NCI-H1930 (cell line): Measurements from ENCODE around the gene TSPAN3.

Source experiments
- DNase-seq, 2 experiments: peaks; one replicate each; lab custom pipeline; 2025; lab: John Stamatoyannopoulos, UW

The TSPAN3 gene

GRCh38 chr15:77033729-77034671 is 36.9 kb downstream of the TSPAN3 start:
- no peak for DNase-seq

GRCh38 chr15:77033417-77033728 is 37.5 kb downstream of the TSPAN3 start:
- no peak for DNase-seq

GRCh38 chr15:77032647-77033416 is 38.1 kb downstream of the TSPAN3 start:
- no peak for DNase-seq

DNA sequence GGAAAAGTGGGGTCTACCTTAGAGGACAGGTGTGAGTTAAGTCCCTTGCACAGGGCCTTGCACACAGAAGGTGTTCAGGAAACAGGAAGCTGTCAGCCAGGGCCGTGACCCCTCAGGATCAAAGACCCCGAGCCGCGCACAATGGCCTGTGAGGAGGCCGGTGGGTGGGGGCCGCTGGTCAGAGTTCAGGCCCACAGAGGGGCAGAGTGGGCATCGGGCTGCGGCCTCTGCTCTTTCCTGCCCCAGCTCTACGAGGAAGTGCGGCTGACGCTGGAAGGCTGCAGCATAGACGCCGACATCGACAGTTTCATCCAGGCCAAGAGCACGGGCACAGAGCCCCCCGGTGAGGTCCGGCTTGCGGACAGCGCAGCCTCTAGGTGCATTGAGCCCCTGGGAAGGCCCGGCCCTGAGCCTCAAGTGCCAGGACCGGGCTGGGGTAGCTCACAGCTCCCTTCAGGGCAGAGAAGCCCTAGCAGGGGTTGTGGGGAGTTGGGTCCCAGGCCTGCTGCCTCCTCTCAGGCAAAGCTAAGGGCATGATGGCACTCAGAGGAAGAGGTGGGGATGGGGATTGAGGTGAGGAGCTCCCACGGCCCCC is 38.8 kb downstream of the TSPAN3 start:
- no peak for DNase-seq

DNA sequence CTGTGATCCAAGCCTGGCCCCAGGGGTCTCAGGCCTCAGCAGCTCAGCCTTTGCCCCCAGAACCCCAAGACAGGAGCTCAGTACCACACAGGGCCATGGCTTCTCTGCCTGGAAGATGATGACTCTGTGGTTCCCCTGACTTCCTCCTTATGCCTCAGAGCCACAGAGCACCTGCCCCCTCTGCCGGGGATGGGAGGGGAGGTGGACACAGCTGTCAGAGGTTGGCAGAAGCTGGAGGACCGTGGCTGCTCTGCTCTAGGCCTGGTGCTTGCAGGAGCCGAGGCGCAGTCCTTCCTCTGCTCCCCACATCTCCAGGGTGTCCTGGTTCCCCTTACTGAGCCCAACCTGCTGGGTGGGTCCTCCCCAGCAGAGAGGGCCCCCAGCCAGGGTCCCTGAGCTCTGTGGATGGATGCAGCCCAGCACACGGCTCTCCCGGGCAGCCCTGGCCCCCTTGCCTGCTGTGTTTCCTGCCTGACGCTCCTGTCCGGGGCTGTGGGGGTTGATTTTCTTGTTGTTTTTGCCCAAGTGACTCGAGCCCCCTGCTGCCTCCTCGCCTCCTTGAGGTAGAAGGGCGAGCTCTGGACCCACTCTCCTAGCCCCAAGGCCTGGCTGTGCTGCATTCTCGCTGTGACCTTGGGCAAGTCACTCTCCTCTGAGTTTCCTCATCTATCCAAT is 39.4 kb downstream of the TSPAN3 start:
- DNase-seq, result no peak

GRCh38 chr15:77030928-77031375 is 40.0 kb downstream of the TSPAN3 start:
- no peak for DNase-seq

GRCh38 chr15:77030048-77030927 is 40.6 kb downstream of the TSPAN3 start:
- DNase-seq, result no peak

GRCh38 chr15:77029166-77030047 is 41.5 kb downstream of the TSPAN3 start:
- DNase-seq, result no peak

DNA sequence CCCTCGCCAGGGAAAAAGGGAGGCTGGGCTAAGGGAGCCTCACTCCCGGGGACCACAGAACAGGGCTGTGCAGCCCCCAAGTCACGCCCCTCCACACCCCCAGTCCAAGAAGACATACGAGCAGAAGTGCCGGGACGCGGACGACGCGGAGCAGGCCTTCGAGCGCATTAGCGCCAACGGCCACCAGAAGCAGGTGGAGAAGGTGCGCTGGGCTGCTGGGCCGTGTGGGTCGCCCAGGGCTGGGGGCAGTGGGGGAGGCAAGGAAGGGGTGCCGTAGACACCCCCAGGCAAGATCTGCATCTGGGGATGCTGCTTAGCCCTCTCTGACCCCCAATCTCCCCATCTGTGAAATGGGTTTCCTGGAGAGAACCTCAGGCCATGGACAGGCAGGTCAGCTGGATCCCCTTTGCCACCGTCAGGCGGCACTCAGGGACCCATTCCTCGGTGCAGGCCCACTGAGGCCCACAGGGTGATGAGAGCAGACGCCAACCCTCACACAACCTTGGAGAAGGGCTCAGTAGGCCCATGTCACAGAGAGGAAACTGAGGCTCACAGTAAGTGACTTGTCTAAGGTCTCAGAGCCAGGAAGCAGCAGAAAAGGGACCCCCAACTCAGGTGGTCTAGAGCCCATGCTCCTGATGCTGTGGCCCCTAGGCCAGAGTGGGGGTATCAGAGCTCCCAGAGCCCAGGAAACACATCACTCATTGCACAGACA is 42.3 kb downstream of the TSPAN3 start:
- no peak for DNase-seq

DNA sequence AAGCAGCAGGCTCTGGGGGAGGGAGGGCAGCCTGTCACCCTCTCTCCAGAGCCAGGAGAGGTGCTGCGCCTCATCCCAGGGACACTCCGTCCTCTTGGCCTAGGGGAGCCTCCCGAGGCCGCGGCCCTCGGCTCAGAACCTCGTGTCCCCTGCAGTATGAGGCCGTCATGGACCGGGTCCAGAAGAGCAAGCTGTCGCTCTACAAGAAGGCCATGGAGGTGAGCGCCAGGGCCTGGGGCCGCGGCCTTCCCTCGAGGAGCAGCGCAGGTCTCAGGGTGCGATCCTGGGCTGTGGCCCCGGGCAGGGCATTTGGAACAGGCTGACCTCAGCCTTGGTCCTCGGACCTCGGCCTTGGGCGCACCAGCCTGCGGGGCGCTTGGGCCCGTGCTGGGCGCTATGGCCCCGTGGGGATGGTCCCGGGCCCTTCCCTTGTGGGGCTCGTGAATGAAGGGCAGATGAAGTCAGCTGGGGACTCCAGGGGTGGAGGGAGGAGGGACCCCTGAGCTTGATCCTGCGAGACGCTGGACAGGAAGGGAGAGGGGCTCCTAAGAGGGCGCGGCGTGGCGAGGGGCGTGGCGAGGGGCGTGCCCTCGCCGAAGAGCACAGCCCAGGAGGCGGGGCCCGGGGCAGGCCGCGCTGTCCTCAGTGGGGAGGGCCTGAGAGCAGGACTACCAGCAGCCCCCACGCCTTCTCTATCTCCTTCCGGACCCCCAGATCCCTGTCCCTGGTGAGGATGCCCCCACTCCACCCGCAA is 43.0 kb downstream of the TSPAN3 start:
- no peak for DNase-seq

DNA sequence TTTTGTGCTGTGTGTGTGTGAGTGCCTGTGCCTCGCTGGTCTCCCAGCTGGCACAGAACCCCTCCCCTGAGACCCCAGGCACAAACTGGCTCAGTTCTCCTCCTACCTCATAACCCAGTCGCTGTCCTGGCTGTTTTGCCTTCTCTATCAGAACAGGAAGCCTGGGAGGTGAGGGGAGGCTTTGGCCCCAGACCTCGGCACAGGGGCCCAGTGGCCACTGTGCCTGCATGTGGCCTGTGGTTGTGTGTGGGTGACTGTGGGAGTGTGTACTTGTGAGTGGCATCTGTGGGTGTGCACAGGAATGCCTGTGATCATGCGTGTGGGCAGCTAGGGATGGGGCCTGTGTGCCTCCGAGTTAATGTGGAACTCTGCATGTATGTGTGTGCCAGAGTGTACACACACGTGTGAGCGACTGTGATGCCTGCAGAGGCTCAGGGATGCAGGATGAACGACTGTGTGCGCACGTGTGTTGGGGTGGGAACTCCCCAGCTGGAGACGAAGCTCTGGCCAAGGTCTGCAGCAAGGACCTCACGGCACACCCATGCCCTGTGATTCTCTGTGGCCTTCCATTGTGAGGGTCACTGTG is 43.7 kb downstream of the TSPAN3 start:
- no peak for DNase-seq

DNA sequence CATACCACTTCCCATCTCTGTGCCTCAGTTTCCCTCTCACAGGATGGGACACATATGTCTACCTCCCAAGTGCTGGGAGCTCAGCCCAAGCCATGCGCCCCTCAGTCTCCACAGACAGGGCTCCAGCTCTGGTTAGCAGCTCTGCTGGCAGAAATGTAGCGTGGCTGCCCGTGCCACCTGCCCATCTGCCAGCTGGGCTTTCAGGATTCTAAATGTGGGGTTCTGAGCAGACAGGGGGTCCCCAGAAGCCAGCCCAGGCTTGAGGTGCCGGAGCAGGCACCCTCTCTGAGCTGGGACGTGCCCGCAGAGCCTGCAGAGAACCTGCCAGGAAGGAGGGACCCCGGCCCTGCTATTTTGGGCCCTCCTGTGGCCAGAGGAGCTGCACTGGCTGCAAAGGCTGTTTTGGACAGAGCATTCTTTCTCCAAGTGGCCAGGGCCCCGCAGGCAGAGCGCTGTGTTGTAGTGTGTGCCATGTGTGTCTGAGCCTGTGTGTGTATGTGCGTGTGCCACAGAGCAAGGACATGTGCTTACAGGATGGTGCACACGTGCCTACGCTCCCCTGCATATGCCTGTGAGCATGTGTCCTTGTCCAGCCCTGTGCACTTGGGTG is 44.3 kb downstream of the TSPAN3 start:
- DNase-seq, result no peak

DNA sequence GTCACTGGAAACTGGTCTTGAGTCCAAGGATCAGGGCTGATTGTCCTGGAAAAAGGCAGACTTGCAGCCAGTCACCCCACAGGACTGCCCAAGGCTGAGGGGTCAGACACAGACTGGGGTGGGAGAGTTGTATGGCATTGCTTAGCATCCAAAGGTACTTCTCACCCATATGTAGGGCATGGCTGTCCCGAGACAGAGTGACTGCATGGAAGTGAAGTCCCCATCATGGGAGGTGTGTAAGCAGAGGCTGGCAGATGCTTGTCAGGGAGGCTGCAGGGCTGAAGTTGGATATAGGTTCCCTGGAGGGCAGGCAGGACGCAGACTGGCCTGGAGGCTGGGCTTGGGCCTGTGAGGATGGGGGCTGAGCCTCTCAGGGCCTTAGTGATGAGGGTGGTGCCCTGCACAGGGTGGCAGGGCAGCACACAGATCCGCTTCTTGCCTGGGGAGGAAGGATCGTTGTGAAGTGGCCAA is 44.9 kb downstream of the TSPAN3 start:
- DNase-seq, result no peak

DNA sequence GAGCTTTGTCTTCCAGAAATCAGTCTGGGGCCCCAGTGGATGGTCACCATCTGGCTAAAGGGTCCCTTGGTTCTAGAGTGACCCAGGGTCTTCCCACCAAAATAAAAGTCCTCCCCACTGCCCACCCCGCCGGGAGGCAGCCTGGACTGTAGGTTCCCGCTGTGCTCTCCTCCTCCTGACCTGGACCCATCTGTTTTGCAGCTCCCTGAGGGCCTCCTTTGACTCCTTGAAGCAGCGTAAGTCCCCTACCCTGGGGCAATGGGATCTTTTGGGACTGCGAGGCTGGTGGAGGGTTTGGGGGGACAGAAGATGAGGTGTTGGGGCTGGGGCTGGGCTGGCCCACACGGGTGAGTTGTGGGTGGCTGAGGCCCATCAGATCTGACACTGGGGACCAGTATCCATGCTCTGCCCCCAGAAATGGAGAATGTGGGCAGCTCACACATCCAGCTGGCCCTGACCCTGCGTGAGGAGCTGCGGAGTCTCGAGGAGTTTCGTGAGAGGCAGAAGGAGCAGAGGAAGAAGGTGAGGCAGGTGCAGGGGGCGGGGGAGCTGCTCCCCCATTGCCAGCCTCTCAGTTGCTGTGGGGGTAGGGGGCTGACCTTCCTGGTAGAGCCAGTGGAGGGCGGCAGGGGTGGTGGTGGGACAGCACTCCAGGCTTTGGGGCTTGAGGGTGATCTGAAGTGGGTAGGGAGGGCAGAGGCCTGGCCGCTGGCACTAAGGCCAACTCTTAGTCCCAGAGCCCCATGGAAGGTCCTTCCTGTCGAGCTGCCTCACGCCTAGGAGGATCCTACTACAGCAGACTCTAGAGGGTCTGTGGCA is 45.6 kb downstream of the TSPAN3 start:
- no peak for DNase-seq

DNA sequence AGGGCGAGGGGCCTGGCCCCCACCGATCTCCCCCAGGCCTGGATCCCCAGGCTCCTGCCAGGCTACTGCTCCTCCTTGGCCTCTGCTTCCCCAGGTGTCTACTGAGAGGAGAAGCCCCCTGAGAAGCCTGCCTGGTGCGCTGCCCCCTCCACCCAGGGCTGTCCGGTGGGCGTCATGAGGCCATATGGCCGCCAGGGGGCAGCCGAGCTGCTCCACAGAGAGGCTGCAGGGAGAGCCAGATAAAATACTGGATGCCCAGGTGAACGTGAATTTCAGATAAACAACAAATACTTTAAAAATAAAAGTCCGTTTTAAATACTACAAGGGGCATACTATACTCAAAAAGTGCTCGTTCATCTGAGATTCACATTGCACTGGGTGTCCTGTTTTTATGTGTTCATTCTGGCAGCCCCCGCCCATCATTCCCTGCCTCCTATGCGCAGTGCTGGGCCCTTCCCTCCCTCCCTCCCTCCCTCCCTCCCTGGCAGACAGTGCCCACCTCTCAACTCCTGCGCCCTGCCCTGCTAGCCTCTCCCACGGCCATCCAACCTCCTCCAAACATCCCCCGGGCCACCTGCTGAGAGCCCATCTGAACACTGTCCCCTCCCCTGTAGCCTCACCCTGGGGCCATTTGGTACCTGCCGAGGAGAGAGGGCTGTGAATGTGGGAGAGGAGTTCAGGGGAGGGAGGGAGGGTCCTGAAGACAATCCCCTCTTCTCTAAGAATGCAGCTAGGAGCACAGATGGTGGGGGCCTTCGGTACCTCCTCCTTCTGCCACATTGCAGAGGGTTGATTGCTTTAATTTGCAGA is 46.4 kb downstream of the TSPAN3 start:
- peak; percentile 2 to 37 for DNase-seq
